Choroid plexus epithelial cell (primary cell): ENCODE data around the gene RIPOR1.

Experiments
- DNase-seq: peaks from one replicate; pipeline ENCODE4 v3.0.0-alpha.2; 2010; ENCODE audit warnings: low read depth
- H3K4me3 ChIP-seq: 2 replicates; pipeline ENCODE4 v1.5.1; 2011; ENCODE audit warnings: low read depth, mild to moderate bottlenecking, control low read depth, low read length, moderate library complexity
- TF ChIP-seq, protein P1 (sequence below): conservative IDR thresholded peaks from 2 replicates; pipeline ENCODE4 v1.5.1; 2011; ENCODE audit warnings: low read depth, mild to moderate bottlenecking, control low read depth, inconsistent platforms, low read length, moderate library complexity

The RIPOR1 gene

GRCh38 chr16:67562526-67562917, 33.9 kb downstream of the RIPOR1 start, which contains the start of gene CTCF:
Gene CTCF, plus strand, starts transcription at chr16:67562526. Its CDS starts 48,307 bp downstream, at chr16:67610833.
- DNase-seq, result peak; percentile 86
- TF ChIP-seq, protein P1, sequence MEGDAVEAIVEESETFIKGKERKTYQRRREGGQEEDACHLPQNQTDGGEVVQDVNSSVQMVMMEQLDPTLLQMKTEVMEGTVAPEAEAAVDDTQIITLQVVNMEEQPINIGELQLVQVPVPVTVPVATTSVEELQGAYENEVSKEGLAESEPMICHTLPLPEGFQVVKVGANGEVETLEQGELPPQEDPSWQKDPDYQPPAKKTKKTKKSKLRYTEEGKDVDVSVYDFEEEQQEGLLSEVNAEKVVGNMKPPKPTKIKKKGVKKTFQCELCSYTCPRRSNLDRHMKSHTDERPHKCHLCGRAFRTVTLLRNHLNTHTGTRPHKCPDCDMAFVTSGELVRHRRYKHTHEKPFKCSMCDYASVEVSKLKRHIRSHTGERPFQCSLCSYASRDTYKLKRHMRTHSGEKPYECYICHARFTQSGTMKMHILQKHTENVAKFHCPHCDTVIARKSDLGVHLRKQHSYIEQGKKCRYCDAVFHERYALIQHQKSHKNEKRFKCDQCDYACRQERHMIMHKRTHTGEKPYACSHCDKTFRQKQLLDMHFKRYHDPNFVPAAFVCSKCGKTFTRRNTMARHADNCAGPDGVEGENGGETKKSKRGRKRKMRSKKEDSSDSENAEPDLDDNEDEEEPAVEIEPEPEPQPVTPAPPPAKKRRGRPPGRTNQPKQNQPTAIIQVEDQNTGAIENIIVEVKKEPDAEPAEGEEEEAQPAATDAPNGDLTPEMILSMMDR, result peak; percentile 40
- peak within 1 kb of the TSS; percentile 94 for H3K4me3 ChIP-seq

- H3K4me3 ChIP-seq, result peak overlapping the region; percentile 94
- TF ChIP-seq, protein P1, result no peak
- peak; percentile 48 for DNase-seq
These were observed 34.5 kb downstream of the RIPOR1 start for GRCh38 chr16:67562918-67563707.

DNA sequence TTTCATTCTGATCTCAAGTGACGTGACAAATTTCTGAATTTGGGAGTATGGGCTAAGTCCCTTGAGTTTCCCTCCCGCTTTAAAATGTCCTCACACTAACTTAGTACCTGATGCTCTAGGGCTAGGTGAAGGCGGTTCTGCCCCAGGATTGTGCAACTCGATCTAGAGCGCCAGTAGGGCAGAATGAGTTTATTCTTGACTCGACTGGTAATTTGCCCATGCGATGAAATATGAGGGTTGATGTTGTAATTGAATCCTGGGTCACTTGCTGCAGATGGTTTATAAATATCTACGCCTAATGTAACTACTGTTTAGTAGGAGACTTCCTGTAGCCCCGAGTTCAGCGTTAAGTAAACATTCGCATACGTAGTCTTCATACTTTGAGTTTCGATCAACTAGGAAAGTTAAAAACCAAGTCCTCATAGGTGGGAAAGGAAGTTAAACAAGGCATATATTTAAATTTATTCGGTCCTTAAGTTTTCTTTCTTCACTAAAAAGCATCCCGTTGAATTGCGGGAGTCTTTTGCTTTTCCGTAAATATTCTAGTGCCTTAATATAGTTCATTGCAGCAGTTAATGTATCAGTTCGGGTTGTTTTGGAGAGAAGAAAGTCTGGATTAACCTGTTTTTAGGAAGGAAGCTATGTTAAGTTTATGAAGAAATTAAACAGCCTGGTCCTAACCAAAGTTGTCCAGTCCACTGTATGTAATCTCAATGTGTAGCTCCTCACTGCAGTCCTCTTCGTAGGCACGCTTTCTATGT, 35.3 kb downstream of the RIPOR1 start:
- TF ChIP-seq, protein P1, result no peak
- DNase-seq, result peak; percentile 87
- peak overlapping the region; percentile 94 for H3K4me3 ChIP-seq

DNA sequence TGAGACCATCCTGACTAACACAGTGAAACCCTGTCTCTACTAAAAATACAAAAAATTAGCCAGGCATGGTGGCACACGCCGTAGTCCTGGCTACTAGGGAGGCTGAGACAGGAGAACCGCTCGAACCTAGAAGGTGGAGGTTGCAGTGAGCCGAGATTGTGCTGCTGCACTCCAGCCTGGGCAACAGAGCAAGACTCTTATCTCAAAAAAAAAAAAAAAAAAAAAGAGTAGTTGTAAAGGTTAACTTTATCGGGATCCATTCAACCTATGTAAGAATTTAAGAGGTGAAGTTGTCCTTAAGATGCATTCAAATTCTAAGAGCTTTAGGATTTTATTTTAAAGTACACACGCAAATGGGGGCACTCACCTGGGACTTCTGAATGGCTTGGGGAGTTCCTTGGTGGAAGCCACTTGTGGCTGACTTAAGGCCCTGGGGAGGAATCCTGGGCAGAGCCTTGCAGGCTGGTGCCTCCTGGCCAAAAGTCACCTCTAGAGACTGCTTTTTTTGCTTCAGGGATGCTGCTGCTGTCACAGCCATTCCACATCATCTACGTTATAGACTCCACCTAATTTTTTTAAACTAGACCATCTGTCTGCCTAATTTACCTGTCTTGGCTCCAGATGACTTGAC, 37.0 kb downstream of the RIPOR1 start:
- TF ChIP-seq, protein P1, result no peak
- DNase-seq, result no peak
- H3K4me3 ChIP-seq, result no peak overlapping the region

GRCh38 chr16:67571464-67571863, 42.8 kb downstream of the RIPOR1 start:
- TF ChIP-seq, protein P1, result no peak

GRCh38 chr16:67571981-67572431, 43.4 kb downstream of the RIPOR1 start:
- no peak overlapping the region for H3K4me3 ChIP-seq
- TF ChIP-seq, protein P1, result no peak
- DNase-seq, result peak; percentile 61

More at GRCh38 chr16:67571464-67571863, 42.8 kb downstream of the RIPOR1 start:
- H3K4me3 ChIP-seq, result no peak overlapping the region
- peak; percentile 23 for DNase-seq
